CD4-positive, alpha-beta T cell (primary cell): ENCODE data around the gene SHISAL2B. TPM values are rescaled to one million over a fixed set of nuclear protein-coding genes. Genes with fewer than 3 reads are reported as not detected.

ENCODE experiments used
- ATAC-seq: fragments of 200-7000 bp; cut with Tn5 transposase; one replicate; pipeline ENCODE4 v1.10.0; 2022; ENCODE audit warnings: mild to moderate bottlenecking; ENCODE audit not compliant: poor library complexity
- CTCF ChIA-PET: fragments of 350-600 bp; sonication (Branson Sonifier 250); formaldehyde crosslinking; loops from one replicate; lab custom pipeline; 2021; ENCODE audit warnings: antibody characterized with exemption, inconsistent platforms; lab: Charles Lee
- POLR2A ChIA-PET: fragments of 350-600 bp; sonication (Branson Sonifier 250); formaldehyde crosslinking; loops from one replicate; lab custom pipeline; 2021; ENCODE audit warnings: antibody characterized with exemption, inconsistent platforms; lab: Charles Lee
- DNase-seq, 14 experiments: peaks; one replicate each; pipeline ENCODE4 v3.0.0-alpha.2; 2013 to 2020; ENCODE audit warnings: mixed read lengths in 2 of 14
- H3K27ac ChIP-seq, 2 donors: one replicate each; pipeline versions ENCODE4 v1.5.1 to v1.7.0; 2013; ENCODE audit warnings: low read length in 2 of 2, low read depth in 1 of 2, mild to moderate bottlenecking in 1 of 2
- H3K27me3 ChIP-seq, 2 experiments: 1 replicate in 1 of 2; 2 replicates in 1 of 2; pipeline versions ENCODE4 v1.6.1 to v1.7.0; 2013; ENCODE audit warnings: low read length in 2 of 2, control low read depth in 1 of 2, mild to moderate bottlenecking in 1 of 2, moderate library complexity in 1 of 2; ENCODE audit not compliant: insufficient read depth in 2 of 2, control insufficient read depth in 1 of 2
- H3K36me3 ChIP-seq: one replicate; pipeline ENCODE4 v1.6.1; 2013; ENCODE audit warnings: low read length, control low read depth; ENCODE audit not compliant: insufficient read depth
- H3K4me1 ChIP-seq: one replicate; pipeline ENCODE4 v1.6.1; 2013; ENCODE audit warnings: low read length, control low read depth; ENCODE audit not compliant: insufficient read depth
- H3K4me3 ChIP-seq: one replicate; pipeline ENCODE4 v1.5.1; 2013; ENCODE audit warnings: mild to moderate bottlenecking, low read length, moderate library complexity
- H3K9me3 ChIP-seq, 2 experiments: 1 replicate in 1 of 2; 2 replicates in 1 of 2; pipeline versions ENCODE4 v1.6.1 to v1.7.0; 2013; ENCODE audit warnings: low read length in 2 of 2, mild to moderate bottlenecking in 2 of 2, control low read depth in 1 of 2, moderate library complexity in 1 of 2; ENCODE audit not compliant: control insufficient read depth in 1 of 2, insufficient read depth in 1 of 2
- H3K27ac Mint-ChIP-seq: one replicate; pipeline ENCODE4 v1.8.0; 2020; ENCODE audit warnings: mixed read lengths
- H3K27me3 Mint-ChIP-seq: one replicate; pipeline ENCODE4 v1.8.0; 2021; ENCODE audit warnings: mixed read lengths
- H3K36me3 Mint-ChIP-seq: one replicate; pipeline ENCODE4 v1.8.0; 2021; ENCODE audit warnings: low read depth, mixed read lengths
- H3K4me1 Mint-ChIP-seq: one replicate; pipeline ENCODE4 v1.8.0; 2021; ENCODE audit warnings: low read depth, mixed read lengths
- H3K4me3 Mint-ChIP-seq: one replicate; pipeline ENCODE4 v1.8.0; 2020; ENCODE audit warnings: mild to moderate bottlenecking, mixed read lengths
- H3K9me3 Mint-ChIP-seq: one replicate; pipeline ENCODE4 v1.8.0; 2020; ENCODE audit warnings: mixed read lengths
- intact Hi-C, 2 experiments: fragments of 100-400 bp; cut with DNase I in 1 of 2; cut with micrococcal nuclease in 1 of 2; formaldehyde crosslinking; loops; one replicate each; pipeline versions ENCODE4 v1.15.1 to v1.9.0; 2023 to 2025; cut with DNase I, micrococcal nuclease
- total RNA-seq, 174 experiments: library from RNA in 2 of 174; stranded (reverse) in 2 of 174; gene quantifications; one replicate each; pipeline ENCODE4 v1.2.3 and lab custom pipeline; 2021 to 2026
- TF ChIP-seq, protein P1 (sequence below): fragments of 200-600 bp; IDR thresholded peaks from one replicate; pipeline ENCODE4 v1.8.0; 2022; ENCODE audit warnings: antibody characterized with exemption, mild to moderate bottlenecking

Gene SHISAL2B
- total RNA-seq, 2 experiments from 2014 or later, result not detected

DNA sequence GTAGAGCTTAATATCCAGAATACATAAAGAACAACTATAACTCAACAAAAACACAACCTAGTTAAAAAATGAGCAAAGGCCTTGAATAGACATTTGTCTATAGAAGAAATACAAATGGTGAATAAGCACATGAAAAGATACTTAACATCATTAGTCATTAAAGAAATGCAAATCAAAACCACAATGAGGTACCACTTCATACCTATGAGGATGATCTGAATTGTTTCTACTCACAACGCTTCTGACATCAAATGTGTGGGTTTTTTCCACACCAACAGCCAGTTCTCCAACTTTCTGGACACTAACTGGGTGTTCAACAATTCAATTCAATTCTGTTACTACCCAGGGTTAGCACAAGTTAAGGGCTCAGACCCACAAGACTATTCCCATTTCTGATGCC, 56.1 kb downstream of the SHISAL2B start:
- POLR2A ChIA-PET, result interaction anchor here (0.9 kb wide), 1 partner anchor 21 kb away, joined by 3 read pairs; no protein-coding TSS in a partner anchor
- peaks cover 13% of the 10 kb centered on the region for H3K4me1 Mint-ChIP-seq
- H3K9me3 ChIP-seq, result no peaks in the 10 kb centered on the region
- DNase-seq (no peak), ATAC-seq (no peak)
- H3K9me3 Mint-ChIP-seq, result no peaks in the 10 kb centered on the region
- peaks cover 44% of the 10 kb centered on the region for H3K36me3 Mint-ChIP-seq
- H3K4me3 Mint-ChIP-seq, result no peak overlapping the region
- H3K4me3 ChIP-seq, result no peak overlapping the region
- H3K27ac ChIP-seq, result no peak overlapping the region
- no peaks in the 10 kb centered on the region for H3K27me3 Mint-ChIP-seq
- CTCF ChIA-PET, result no interaction called here
- no peaks in the 10 kb centered on the region for H3K4me1 ChIP-seq
- H3K27ac Mint-ChIP-seq, result no peak overlapping the region
- intact Hi-C loops, result no loop called here
- no peaks in the 10 kb centered on the region for H3K36me3 ChIP-seq
- TF ChIP-seq, protein P1, sequence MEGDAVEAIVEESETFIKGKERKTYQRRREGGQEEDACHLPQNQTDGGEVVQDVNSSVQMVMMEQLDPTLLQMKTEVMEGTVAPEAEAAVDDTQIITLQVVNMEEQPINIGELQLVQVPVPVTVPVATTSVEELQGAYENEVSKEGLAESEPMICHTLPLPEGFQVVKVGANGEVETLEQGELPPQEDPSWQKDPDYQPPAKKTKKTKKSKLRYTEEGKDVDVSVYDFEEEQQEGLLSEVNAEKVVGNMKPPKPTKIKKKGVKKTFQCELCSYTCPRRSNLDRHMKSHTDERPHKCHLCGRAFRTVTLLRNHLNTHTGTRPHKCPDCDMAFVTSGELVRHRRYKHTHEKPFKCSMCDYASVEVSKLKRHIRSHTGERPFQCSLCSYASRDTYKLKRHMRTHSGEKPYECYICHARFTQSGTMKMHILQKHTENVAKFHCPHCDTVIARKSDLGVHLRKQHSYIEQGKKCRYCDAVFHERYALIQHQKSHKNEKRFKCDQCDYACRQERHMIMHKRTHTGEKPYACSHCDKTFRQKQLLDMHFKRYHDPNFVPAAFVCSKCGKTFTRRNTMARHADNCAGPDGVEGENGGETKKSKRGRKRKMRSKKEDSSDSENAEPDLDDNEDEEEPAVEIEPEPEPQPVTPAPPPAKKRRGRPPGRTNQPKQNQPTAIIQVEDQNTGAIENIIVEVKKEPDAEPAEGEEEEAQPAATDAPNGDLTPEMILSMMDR, result no peak
- no peaks in the 10 kb centered on the region for H3K27me3 ChIP-seq

DNA sequence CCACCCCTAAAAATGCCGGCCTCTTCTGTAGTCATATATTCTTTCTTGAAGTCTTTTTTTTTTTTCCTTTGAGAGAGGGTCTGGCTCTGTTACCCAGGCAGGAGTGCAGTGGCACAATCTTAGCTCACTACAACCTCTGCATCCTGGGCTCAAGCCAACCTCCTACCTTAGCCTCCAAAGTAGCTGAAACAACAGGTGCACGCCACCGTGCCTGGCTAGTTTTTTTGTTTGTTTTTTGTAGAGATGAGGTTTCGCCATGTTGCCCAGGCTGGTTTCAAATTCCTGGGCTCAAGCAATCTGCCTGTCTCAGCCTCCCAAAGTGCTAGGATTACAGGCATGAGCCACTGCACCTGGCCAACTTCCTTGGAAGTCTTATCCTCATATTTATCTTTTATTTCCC, 59.1 kb downstream of the SHISAL2B start:
- no peaks in the 10 kb centered on the region for H3K27me3 Mint-ChIP-seq
- TF ChIP-seq, protein P1, result no peak
- Histone ChIP-seq H3K4me1 (no peaks in the 10 kb centered on the region), H3K27ac (no peak overlapping the region), H3K27me3 (no peaks in the 10 kb centered on the region), H3K4me3 (no peak overlapping the region), H3K36me3 (peaks cover 11% of the 10 kb centered on the region), H3K9me3 (no peaks in the 10 kb centered on the region)
- DNase-seq, result no peak
- H3K27ac Mint-ChIP-seq, result no peak overlapping the region
- CTCF ChIA-PET, result no interaction called here
- intact Hi-C loops, result no loop called here
- POLR2A ChIA-PET, result no interaction called here
- no peak for ATAC-seq
- H3K4me3 Mint-ChIP-seq, result no peak overlapping the region
- peaks cover 7% of the 10 kb centered on the region for H3K4me1 Mint-ChIP-seq
- H3K9me3 Mint-ChIP-seq, result no peaks in the 10 kb centered on the region
- peaks cover 43% of the 10 kb centered on the region for H3K36me3 Mint-ChIP-seq

DNA sequence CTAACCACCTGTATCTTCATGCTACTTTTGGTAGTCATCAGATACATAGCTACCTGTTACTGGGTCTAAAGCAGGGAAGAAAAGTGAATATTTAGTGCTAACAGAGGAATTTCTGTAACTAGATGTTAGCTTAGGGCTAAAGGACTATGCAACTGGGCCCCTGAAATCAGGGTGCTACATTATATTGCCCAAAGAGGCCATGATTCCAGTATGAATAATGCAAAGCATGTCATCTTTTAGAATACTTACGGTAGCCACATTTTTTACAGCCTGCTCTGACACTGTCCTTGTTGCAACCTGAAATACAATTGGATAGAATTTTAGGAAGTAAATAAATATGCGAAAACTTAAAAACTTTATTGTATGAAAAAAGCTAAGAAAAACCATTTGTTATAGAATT, 63.8 kb downstream of the SHISAL2B start:
- H3K27ac ChIP-seq, result no peak overlapping the region
- intact Hi-C loops, result no loop called here
- Mint-ChIP-seq H3K27ac (no peak overlapping the region), H3K27me3 (no peaks in the 10 kb centered on the region), H3K9me3 (no peaks in the 10 kb centered on the region), H3K36me3 (peaks cover 53% of the 10 kb centered on the region), H3K4me3 (no peak overlapping the region), H3K4me1 (peaks cover 17% of the 10 kb centered on the region)
- H3K9me3 ChIP-seq, result no peaks in the 10 kb centered on the region
- H3K36me3 ChIP-seq, result peaks cover 13% of the 10 kb centered on the region
- ATAC-seq (no peak), DNase-seq (no peak)
- ChIA-PET CTCF (no interaction called here), POLR2A (no interaction called here)
- H3K27me3 ChIP-seq, result no peaks in the 10 kb centered on the region
- H3K4me3 ChIP-seq, result no peak overlapping the region
- TF ChIP-seq, protein P1, result no peak
- H3K4me1 ChIP-seq, result no peaks in the 10 kb centered on the region
